Ovary (tissue), 9 donors: ENCODE data around the gene AKAP7. TPM values are rescaled to one million over a fixed set of nuclear protein-coding genes. Genes with fewer than 3 reads are reported as not detected.

Experiments used
- DNase-seq, 5 donors: peaks; one replicate each; pipeline ENCODE4 v3.0.0-alpha.2; 2019 to 2020
- H3K27ac ChIP-seq, 2 donors: fragments of 200-600 bp; one replicate each; pipeline versions ENCODE4 v1.5.1 to v1.8.0; 2019 to 2022
- H3K27me3 ChIP-seq: fragments of 200-600 bp; one replicate; pipeline ENCODE4 v1.8.0; 2022
- H3K36me3 ChIP-seq: fragments of 200-600 bp; sonication (generic); one replicate; pipeline ENCODE4 v1.5.1; 2019
- H3K4me1 ChIP-seq: one replicate; pipeline ENCODE4 v1.8.1; 2013; ENCODE audit warnings: mild to moderate bottlenecking, moderate library complexity; ENCODE audit not compliant: insufficient read depth
- H3K4me3 ChIP-seq: fragments of 200-600 bp; sonication (generic); one replicate; pipeline ENCODE4 v1.5.1; 2017
- H3K9me3 ChIP-seq, 2 donors: fragments of 200-600 bp in 1 of 2; sonication (generic) in 1 of 2; one replicate each; pipeline versions ENCODE4 v1.5.1 to v1.8.1; 2013 to 2019; ENCODE audit warnings: mild to moderate bottlenecking in 1 of 2, moderate library complexity in 1 of 2
- EP300 ChIP-seq: sonication (generic); formaldehyde crosslinking; IDR thresholded peaks from one replicate; pipeline ENCODE4 v1.6.1; 2017; ENCODE audit warnings: antibody characterized with exemption
- POLR2A ChIP-seq: fragments of 450-650 bp; IDR thresholded peaks from one replicate; pipeline ENCODE4 v1.6.1; 2017; ENCODE audit warnings: antibody characterized with exemption, mild to moderate bottlenecking, moderate library complexity
- WGBS, 3 donors: extraction: QIAGEN DNeasy Blood & Tissue Kit in 1 of 3; methylation state at CpG; one replicate each; pipeline versions ENCODE4 v1.1.5 to v1.1.7; 2013 to 2017; 5-methylcytosine and 5-hydroxymethylcytosine counted together
- intact Hi-C, 4 donors: fragments of 100-400 bp; cut with DNase I; formaldehyde crosslinking; loops; one replicate each; pipeline versions ENCODE4 v1.11.0 to v1.15.1; 2022 to 2023
- polyA plus RNA-seq, 2 donors: library from polyadenylated mRNA; stranded (reverse); fragments of 200-250 nt in 1 of 2; fragments of 350-450 nt in 1 of 2; fragmentation: Illumina TruSeq in 1 of 2; extraction: RNeasy Lipid Tissue Mini Kit (QIAGEN cat#74804) in 1 of 2; gene quantifications; one replicate each; pipeline ENCODE4 v1.2.3, GENCODE V29; 2013 to 2014
- total RNA-seq, 7 donors: library from RNA; depleted of rRNA in 2 of 7; stranded (reverse); fragments of >200 nt in 2 of 7; fragmentation: NEBNext Ultra II Directional in 3 of 7; extraction: Animal tissue kit (Norgen Biotek cat#: 25700) in 3 of 7; gene quantifications; one replicate each; pipeline versions ENCODE4 v1.1.0 to v1.2.4, GENCODE V29; 2016 to 2023
- TF ChIP-seq, protein P1 (sequence below), 3 donors: fragments of 450-650 bp in 2 of 3; fragments of 200-600 bp in 1 of 3; IDR thresholded peaks; one replicate each; pipeline versions ENCODE4 v1.5.1 to v1.8.0; 2016 to 2022; ENCODE audit warnings: antibody characterized with exemption in 3 of 3, mild to moderate bottlenecking in 1 of 3
- donor health status: DM: no; HTN: no; CAD: no; lungs with moderate emphysema.
- donor health status: DM: no; HTN: no; CAD: no.
- donor health status: Bipolar disorder and iron deficiency.
- donor health status: DM: yes; HTN: yes; CAD: no.
- donor health status: DM: no; HTN: no; CAD: no.
- donor health status: DM: yes; HTN: yes; CAD: no.

The AKAP7 gene
- total and polyA plus RNA-seq, 9 donors: 8.4 to 38.5 (median 31.1) TPM

DNA sequence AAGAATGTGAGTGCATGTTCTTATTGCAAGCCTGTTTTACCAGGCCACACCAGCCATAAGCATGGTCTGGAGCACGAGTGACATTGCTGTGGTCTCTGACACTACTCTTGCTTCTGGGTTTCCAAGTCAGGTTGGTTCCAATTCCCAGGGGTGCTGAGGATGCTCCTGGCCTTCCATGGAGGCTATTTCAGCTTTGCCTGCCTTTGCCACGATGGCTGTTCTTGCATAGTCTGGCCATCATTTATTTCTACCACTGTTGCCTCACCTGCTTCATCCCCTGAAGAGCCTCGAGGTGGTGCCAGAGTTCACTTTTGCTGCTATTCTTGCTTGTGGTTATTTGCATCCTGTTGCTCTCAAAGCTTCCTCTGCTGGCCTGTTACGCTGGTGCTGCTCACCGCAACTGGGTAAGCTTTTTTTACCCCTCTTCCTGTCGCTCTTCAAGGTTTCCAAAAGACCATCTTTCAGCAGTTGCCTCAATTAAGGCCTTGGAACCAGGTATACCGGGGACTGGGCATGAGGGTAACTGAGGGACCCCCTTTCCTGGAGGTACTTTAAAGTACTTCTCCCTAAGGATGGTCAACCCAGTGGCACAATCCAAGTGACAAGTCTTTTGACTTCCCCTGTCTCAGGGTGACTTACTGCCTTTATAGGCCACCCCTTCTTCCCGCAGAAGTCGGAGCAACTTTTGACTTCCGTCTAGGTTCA, 64.5 kb downstream of the AKAP7 start:
- intact Hi-C loops: no loop called here
- H3K36me3 ChIP-seq: no peaks in the 10 kb centered on the region
- H3K9me3 ChIP-seq: no peaks in the 10 kb centered on the region
- no peak overlapping the region for H3K27ac ChIP-seq
- WGBS, 3 donors: 69 to 81% (median 70%) methylated on average over 10 of the region's 10 CpGs
- H3K4me3 ChIP-seq: no peak overlapping the region
- no peaks in the 10 kb centered on the region for H3K27me3 ChIP-seq
- DNase-seq: no peak
- H3K4me1 ChIP-seq: no peaks in the 10 kb centered on the region
- TF ChIP-seq POLR2A (no peak), EP300 (no peak)
- TF ChIP-seq, protein P1, sequence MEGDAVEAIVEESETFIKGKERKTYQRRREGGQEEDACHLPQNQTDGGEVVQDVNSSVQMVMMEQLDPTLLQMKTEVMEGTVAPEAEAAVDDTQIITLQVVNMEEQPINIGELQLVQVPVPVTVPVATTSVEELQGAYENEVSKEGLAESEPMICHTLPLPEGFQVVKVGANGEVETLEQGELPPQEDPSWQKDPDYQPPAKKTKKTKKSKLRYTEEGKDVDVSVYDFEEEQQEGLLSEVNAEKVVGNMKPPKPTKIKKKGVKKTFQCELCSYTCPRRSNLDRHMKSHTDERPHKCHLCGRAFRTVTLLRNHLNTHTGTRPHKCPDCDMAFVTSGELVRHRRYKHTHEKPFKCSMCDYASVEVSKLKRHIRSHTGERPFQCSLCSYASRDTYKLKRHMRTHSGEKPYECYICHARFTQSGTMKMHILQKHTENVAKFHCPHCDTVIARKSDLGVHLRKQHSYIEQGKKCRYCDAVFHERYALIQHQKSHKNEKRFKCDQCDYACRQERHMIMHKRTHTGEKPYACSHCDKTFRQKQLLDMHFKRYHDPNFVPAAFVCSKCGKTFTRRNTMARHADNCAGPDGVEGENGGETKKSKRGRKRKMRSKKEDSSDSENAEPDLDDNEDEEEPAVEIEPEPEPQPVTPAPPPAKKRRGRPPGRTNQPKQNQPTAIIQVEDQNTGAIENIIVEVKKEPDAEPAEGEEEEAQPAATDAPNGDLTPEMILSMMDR (IDR thresholded peaks at IDR 0.05): no peak

GRCh38 chr6:131205481-131206244, 70.4 kb downstream of the AKAP7 start:
- TF ChIP-seq EP300 (no peak), POLR2A (no peak)
- DNase-seq: no peak
- no peaks in the 10 kb centered on the region for H3K36me3 ChIP-seq
- no peaks in the 10 kb centered on the region for H3K27me3 ChIP-seq
- 74 to 79% (median 79%) methylated on average over 3 of the region's 3 CpGs for WGBS, 3 donors
- H3K4me1 ChIP-seq: no peaks in the 10 kb centered on the region
- no peak overlapping the region for H3K27ac ChIP-seq
- H3K4me3 ChIP-seq: no peak overlapping the region
- no peaks in the 10 kb centered on the region for H3K9me3 ChIP-seq
- intact Hi-C loops: no loop called here

- 95 to 100% (median 96%) methylated on average over 2 of the region's 2 CpGs for WGBS, 3 donors
- no peak for TF ChIP-seq POLR2A
- TF ChIP-seq, protein P1 (IDR thresholded peaks at IDR 0.05): no peak
- TF ChIP-seq EP300: no peak
- Histone ChIP-seq H3K36me3 (no peaks in the 10 kb centered on the region), H3K9me3 (no peaks in the 10 kb centered on the region), H3K27ac (no peak overlapping the region), H3K4me3 (no peak overlapping the region), H3K27me3 (no peaks in the 10 kb centered on the region), H3K4me1 (no peaks in the 10 kb centered on the region)
- DNase-seq: no peak
- intact Hi-C loops: no loop called here
These were observed 71.4 kb downstream of the AKAP7 start for GRCh38 chr6:131206463-131207251.

DNA sequence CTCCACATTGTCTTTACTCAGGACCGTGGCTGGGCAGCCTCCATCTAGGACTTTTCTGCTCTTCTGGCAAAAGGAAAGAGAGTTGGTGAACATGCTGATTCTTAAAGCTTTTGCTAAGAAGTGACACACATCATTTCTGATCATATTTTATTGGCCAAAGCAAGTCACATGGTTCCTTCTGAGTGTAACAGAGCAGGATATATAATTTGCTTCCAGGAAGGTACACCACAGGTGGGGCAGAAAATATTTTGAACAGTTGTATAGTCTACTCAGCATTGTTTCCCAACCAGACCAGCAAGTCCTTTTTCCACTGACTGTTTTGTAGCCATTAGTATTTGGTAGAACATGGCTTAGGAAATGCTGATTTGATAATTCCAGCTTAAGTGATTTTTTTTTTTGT, 73.5 kb downstream of the AKAP7 start:
- Histone ChIP-seq H3K27me3 (no peaks in the 10 kb centered on the region), H3K27ac (no peak overlapping the region), H3K9me3 (no peaks in the 10 kb centered on the region), H3K4me3 (no peak overlapping the region), H3K4me1 (no peaks in the 10 kb centered on the region), H3K36me3 (no peaks in the 10 kb centered on the region)
- no peak for TF ChIP-seq EP300
- no peak for TF ChIP-seq POLR2A
- TF ChIP-seq, protein P1 (IDR thresholded peaks at IDR 0.05): no peak
- WGBS, 3 donors: 73 to 92% (median 91%) methylated on average over 1 of the region's 1 CpG
- intact Hi-C loops: no loop called here
- no peak for DNase-seq
